C4-2B (cell line): Measurements from ENCODE around the gene MT1G.

Experiments used
- ZFX ChIP-seq: fragments of 450-650 bp; IDR thresholded peaks from 2 replicates; pipeline ENCODE4 v1.6.1; 2017
- TF ChIP-seq, protein P1 (sequence below): fragments of 450-650 bp; conservative IDR thresholded peaks from 2 replicates; pipeline ENCODE4 v1.5.1; 2017; ENCODE audit warnings: mild to moderate bottlenecking

GRCh38 chr16:56625140-56625942 is 42.5 kb downstream of the MT1G start, which contains the start of gene MT1E:
- TF ChIP-seq ZFX = no peak
- TF ChIP-seq, protein P1, sequence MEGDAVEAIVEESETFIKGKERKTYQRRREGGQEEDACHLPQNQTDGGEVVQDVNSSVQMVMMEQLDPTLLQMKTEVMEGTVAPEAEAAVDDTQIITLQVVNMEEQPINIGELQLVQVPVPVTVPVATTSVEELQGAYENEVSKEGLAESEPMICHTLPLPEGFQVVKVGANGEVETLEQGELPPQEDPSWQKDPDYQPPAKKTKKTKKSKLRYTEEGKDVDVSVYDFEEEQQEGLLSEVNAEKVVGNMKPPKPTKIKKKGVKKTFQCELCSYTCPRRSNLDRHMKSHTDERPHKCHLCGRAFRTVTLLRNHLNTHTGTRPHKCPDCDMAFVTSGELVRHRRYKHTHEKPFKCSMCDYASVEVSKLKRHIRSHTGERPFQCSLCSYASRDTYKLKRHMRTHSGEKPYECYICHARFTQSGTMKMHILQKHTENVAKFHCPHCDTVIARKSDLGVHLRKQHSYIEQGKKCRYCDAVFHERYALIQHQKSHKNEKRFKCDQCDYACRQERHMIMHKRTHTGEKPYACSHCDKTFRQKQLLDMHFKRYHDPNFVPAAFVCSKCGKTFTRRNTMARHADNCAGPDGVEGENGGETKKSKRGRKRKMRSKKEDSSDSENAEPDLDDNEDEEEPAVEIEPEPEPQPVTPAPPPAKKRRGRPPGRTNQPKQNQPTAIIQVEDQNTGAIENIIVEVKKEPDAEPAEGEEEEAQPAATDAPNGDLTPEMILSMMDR = no peak
